GM21717 (cell line): Measurements from ENCODE around the gene SGO2.
A peak's percentile ranks its signal among the peaks of the same experiment; 100 is the strongest.

ENCODE experiments used
- ATAC-seq: cut with Tn5 transposase; IDR thresholded peaks from one replicate; pipeline ENCODE4 v1.9.1; 2021; ENCODE audit warnings: mild to moderate bottlenecking, moderate library complexity; ENCODE audit not compliant: unreplicated experiment

Gene SGO2, protein sequence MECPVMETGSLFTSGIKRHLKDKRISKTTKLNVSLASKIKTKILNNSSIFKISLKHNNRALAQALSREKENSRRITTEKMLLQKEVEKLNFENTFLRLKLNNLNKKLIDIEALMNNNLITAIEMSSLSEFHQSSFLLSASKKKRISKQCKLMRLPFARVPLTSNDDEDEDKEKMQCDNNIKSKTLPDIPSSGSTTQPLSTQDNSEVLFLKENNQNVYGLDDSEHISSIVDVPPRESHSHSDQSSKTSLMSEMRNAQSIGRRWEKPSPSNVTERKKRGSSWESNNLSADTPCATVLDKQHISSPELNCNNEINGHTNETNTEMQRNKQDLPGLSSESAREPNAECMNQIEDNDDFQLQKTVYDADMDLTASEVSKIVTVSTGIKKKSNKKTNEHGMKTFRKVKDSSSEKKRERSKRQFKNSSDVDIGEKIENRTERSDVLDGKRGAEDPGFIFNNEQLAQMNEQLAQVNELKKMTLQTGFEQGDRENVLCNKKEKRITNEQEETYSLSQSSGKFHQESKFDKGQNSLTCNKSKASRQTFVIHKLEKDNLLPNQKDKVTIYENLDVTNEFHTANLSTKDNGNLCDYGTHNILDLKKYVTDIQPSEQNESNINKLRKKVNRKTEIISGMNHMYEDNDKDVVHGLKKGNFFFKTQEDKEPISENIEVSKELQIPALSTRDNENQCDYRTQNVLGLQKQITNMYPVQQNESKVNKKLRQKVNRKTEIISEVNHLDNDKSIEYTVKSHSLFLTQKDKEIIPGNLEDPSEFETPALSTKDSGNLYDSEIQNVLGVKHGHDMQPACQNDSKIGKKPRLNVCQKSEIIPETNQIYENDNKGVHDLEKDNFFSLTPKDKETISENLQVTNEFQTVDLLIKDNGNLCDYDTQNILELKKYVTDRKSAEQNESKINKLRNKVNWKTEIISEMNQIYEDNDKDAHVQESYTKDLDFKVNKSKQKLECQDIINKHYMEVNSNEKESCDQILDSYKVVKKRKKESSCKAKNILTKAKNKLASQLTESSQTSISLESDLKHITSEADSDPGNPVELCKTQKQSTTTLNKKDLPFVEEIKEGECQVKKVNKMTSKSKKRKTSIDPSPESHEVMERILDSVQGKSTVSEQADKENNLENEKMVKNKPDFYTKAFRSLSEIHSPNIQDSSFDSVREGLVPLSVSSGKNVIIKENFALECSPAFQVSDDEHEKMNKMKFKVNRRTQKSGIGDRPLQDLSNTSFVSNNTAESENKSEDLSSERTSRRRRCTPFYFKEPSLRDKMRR

DNA sequence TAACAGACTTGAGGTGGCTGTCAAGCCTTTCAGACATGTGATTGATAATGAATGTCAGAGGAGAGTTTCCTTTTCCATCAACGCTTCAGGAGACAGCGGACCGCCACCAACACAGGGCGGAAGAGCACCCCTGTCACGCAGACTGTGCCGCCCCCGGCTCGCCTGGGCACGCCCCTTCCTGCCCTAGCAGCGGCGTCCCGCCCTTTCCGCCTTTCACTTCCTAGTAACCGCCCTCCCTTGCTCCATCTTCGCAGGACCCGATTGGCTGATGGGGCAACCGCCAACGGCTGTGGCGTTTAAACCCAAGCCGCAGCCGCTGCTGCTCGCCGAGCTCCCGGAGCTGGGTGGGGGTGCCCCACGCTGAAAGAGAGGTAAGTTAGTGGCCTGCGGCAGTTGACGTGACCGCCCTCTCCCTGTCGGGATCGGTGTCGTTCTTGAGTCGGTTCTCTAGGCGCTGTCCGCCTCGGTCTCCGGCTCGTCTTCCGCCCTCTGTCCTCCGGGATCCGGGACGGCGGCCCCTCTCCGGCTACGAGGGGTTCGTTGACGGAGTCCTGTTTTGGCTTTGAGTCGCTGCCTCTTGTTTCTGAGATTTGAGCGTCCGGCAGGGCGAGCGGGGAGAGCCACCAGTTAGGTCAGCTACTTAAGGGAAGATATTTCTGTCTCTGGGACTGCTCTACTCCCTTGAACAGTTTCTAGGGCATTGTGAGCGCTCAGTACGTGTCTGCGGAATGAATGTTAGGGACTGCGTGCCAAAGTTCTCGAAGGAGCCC, at the start of gene SGO2:
SGO2 (plus strand) TSS at position 326 of the 770 bp plus-strand sequence. CDS start 6,769 bp downstream, outside the sequence.
- peak; percentile 100 for ATAC-seq

DNA sequence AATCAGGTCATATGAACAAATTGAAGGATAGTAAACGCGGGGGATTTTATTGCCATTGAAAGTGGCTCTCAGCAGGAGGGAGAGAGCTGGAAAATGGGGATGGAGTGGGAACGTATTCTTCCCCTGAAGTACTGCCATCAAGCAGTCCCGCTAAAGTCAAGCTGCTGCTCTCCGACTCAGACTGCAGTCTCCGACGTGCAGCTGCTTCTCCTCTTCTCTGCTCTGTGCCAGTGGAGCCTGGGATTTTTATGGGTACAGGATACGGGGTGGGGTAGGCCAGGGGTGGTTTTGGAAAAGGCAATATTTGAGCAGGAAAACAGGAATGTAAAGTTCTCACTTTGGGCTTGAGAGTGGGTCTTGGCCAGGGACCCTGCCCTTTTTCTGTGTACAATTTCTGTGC, 49.2 kb upstream of the SGO2 start:
- ATAC-seq: no peak

DNA sequence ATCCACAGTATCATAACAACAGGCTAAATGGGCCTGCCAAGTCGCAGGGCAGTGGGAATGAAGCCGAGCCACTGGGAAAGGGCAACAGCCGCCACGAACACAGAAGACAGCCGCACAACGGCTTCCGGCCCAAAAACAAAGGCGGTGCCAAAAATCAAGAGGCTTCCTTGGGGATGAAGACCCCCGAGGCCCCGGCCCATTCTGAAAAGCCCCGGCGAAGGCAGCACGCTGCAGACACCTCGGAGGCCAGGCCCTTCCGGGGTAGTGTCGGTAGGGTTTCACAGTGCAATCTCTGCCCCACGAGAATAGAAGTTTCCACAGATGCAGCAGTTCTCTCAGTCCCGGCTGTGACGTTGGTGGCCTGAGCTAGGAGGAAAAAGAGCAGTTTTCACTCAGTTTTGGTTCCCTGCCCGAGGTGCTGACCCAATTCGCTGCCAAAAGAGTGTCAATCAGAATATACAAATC, 48.3 kb upstream of the SGO2 start:
- ATAC-seq: no peak

DNA sequence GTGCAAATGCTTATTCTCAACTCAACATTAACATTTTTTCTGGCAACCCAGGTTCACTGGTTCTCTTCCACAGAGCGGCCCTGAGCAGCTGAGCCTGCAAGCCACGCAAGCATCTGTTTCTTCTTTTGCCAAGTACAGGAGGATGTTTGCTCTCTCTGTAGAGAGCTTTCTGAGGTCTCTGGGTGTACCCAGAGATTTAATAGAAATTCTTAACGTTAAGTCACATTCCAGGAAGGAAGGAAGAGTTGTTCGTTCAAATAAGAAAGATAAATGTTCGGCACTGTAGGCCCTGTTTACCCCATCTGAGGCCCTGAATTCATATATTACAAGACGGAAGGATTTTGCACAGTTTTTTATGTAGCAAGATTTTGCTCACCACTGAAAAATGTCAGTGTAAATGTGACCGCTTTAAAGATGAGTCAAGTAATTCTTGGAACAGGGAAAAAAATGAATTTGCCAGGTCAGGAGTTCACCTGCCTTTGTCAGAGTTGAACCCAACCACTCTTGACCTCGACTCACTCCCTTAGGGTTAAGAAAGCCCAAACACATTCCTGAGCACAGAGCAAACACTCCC, 46.2 kb upstream of the SGO2 start:
- ATAC-seq: no peak

DNA sequence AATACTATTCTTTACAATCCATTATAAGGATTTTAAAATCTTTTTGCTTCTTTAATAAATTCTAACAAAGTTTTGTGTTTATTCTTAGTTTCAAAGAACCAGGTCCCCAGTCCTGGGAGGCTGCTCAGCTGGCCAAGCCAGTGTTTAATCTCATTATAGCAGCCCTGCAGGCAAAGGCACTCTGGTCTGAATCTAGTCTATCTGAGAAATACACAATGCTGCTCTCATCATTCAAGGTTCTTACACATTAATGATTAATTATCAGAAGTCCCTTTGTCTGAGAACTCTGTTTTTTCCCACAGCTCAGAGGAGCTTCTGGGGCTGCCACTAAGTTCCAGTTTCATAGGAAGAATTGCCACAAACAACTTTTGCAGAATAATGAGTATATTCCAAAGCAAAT, 43.8 kb upstream of the SGO2 start:
- ATAC-seq: no peak

DNA sequence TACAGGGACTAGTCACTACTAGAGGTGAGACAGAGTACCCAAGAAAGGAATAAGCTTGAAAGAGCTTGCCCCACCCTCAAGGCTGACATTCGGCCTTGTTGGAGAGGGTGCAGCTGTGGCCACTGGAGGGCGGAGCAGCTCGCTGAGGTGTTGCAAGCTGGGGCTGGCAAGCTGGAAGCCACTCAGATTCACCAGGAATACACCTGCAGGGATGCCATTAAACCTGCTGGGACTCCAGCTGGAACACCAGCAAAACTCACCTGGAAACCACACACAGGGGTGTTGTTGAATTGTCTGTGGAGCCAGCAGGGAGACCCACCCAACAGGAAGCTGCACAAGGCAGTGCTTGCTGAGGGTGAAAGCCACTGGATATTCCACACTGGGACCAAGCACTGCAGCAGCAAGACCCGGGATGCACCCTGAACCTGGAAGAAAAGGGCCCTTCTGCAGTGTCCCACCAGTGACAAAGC, 42.2 kb upstream of the SGO2 start:
- no peak for ATAC-seq

DNA sequence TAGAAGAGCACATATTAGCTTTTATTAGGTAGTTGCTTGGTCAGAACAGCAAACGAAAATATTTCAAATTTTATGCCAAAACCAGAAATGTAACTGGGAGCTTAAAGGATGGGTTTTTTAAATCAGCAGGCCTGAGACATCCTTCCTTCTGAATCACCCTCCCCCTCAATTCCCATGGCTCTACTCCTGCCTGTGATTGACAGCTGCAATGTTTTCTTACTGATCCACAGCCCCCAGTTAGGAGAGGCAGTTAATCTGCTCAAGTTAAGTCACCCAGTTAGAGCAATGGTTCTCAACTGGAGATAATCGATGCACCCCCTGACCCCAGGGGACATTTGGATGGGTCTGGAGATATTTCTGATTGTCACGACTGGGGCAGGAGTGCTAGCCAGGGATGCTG, 41.1 kb upstream of the SGO2 start:
- no peak for ATAC-seq

DNA sequence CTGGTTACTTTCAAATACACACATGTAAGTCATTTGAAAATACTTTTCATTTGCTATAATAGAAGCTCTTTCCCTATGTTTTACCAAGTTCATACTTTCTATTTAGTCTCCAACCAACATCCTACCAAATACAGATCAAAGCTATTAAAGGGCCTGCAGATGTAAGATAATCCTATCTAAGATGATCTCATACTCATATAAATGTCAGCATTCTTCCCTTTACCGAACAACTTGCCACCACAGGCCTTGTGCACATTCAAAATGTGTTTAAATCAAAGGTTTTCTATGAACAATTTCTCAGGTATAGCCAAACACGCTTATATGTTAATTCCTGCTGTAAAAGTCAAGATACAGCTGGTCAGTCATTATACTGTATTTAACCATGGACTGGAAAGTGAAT, 39.5 kb upstream of the SGO2 start:
- no peak for ATAC-seq

DNA sequence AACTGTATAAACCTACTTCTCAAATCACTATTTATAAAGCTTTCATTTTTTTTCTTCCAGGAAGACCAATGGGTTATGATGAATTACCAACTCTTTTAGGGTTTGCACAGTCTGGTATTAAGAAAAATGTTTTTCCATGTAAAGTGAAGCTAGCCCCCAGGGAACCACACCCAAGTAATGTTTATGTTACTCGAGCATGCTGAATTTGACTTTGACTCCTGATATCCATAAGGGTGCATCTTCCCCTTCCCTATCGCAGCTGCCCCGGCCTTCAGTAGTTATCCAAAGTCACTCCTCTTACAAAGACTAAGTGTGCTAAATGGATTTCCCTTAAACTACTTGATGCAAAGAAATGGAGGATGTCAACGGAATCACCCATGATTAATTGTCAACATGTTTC, 37.8 kb upstream of the SGO2 start:
- no peak for ATAC-seq

DNA sequence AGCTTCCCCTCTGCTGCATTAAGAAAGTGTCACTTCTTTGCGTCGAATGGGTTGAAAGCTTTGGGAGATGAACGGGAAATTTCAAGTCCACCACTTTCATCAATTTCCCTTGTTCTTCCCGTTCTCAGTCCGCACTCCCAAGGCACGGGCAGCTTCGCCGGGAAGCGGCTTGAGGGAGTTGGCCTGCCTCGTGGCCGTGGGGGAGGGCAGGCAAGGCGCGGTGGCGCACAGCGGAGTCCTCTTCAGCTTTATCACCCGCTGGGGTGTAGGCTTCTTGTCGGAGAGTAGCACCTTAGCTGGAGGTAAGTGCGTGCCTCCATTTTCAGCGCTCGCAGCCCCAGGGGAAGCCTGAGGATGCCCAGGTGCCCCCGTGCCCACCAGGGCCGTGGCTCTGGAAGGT, 36.0 kb upstream of the SGO2 start:
- ATAC-seq: no peak

DNA sequence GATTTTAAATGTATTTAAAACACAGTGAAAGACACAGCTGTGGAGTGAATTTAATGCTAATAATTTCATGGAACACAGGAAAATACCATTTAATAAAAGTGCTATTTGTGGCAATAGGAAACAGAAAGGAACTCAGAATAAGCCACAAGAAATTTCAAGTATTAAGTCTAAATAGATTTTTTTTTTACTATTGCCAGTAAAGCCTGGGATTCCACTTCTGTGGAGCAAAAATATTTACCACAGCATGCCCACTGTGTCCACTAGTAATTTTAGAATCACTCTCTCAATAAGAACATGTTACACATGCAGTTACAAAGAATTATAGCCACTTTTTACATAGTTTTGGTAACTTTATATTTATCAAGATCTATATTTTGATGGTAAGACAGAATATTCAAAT, 33.4 kb upstream of the SGO2 start:
- ATAC-seq: no peak

DNA sequence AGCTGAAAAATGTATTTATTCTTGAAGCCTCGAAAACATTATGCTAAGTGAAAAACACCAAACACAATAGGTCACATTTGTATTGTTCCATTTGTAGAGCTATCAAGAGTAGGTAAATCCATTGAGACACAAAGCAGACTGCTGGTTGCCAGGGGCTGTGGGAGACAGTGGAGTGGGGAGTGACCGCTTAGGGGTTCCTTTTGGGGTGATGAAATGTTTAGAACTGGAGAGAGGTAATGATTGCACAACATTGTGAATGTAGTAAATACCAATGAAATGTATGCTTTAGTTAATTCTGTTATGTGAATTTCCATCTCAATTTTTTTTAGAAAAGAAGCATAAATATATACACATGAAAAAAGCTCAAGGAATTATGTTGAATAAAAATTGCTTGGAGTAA, 32.0 kb upstream of the SGO2 start:
- ATAC-seq: no peak

DNA sequence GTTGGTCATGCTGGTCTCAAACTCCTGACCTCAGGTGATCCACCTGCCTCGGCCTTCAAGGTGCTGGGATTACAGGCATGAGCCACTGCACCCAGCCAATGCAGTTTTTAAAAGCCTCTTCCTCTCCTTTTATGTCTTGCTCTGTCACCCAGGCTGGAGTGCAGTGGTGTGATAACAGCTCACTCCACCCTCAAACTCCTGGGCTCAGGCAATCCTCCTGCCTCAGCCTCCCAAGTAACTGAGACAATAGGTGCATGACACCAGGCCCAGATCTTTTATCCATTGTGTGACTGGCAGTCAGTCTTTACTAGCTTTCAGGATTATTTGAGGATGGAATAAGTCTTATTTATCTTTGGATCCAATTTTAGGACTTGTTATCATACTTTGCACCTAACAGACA, 29.3 kb upstream of the SGO2 start:
- no peak for ATAC-seq

DNA sequence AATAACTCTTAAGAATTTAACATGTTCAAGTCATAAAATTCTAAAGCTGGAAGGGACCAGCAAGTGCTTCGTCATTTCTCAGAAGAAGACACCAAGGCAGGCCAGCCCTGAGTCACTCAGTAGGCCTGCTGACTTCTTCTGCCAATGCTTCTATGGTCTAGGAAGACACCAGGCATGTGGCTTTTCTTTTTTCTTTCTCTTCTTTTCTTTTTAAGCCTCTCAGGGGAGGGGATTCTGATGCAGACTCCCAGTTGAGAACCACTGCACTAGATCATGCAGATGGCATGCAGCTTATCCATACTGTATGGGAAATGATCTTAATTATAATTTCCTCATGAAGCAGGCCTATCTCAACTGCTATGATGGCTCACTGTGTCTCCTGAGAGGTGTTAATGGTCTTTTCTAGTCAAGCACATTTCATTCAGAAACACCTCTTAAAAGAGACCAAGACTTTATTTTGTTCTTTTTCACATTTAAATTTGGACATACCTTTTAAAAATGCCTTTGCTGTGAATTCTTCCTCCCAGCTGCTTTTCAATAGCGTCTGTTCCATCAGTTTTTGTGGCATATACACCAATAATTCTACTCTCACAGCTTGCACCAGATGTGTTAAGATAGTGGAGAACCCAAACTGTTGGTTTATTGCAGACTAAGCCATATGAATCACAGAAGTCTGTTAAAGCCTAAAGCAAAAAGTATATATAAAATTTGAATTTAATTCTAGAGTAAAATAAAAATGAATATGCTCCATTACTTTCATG, 27.4 kb upstream of the SGO2 start:
- ATAC-seq: no peak

DNA sequence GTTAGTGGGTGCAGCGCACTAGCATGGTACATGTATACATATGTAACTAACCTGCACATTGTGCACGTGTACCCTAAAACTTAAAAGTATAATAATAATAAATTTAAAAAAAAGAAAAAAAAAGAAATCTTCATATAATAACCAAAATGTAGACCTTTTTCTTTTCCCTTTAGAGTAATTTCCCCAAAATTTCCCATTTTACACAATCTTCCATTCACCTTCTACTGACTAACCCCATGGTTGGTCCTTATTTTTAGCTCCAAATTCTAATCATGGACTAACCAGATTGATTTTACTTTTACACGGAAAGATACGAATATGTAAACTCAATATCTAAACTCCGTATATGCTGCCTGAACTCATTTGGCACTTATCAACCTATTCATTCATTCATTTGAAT, 23.8 kb upstream of the SGO2 start:
- ATAC-seq: no peak

DNA sequence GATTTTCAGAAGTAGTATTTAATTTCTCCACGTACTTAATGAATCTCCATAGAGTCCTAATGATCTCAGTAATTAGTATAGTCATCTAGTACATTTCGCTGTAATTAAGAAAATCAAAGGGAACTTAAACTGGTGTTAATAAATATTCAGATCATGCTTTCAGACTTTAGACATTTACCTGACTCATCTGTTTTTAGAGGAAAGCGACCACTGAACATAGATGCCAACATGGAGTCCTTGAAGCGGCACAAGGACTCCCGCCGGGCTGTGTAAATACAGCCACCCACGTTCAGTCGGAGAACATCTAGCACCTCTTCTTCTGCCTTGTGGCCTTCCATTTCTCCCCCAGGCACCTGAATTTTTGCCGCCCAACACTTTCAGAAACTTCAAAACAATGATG, 19.3 kb upstream of the SGO2 start:
- no peak for ATAC-seq

DNA sequence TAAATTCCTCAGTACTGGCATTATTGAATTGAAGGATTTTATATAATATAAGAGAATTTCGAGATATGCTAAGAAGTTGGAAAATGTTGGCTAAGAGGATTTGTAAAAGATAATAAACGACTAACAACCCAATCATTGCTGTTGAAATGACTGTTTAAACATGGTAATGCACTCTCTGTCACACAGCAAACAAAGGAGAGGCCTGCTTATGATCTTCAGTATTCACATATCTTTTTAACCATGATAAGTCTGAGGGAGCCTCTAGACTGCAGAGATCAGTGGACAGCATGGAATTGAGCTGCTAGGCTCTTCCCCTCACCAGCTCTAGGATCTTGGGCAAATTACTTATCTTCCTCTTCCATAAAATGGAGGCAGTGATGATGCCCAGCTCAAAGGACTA, 18.8 kb upstream of the SGO2 start:
- no peak for ATAC-seq

DNA sequence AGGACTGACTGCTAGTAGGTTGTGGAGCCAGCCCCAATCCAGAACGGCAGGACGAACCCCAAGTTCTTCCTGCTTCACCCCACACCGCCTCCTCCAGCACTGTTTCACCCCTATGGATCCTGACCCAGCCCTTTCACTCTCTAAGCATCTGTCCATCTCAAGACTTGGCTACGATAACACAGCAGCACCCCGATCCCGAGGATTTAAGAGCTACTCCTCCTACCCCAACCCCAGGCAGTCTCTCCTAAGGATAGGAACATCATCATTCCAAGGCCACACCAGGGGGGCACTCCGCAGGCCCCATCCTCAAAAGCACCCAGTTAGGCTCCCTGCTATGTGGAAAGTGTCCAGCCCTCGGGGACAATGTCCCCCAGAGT, 16.8 kb upstream of the SGO2 start:
- no peak for ATAC-seq
